HepG2 (cell line): ENCODE results near the gene POLR3K. TPM values are rescaled to one million over a fixed set of nuclear protein-coding genes. Genes with fewer than 3 reads are reported as not detected.

Experiments used
- CCDC6 ChIP-seq: sonication (generic); formaldehyde crosslinking; IDR thresholded peaks from 2 replicates; pipeline ENCODE4 v1.8.1; 2022; ENCODE audit warnings: mild to moderate bottlenecking, missing genetic modification reagents, moderate library complexity
- HOXD1 ChIP-seq: sonication (generic); formaldehyde crosslinking; IDR thresholded peaks from 2 replicates; pipeline ENCODE4 v1.5.0; 2020; ENCODE audit warnings: missing genetic modification reagents
- IRF2 ChIP-seq: IDR thresholded peaks from 2 replicates; pipeline ENCODE4 v1.6.1; 2018; ENCODE audit warnings: missing genetic modification reagents, missing compliant biosample characterization
- ISX ChIP-seq: sonication (generic); formaldehyde crosslinking; conservative IDR thresholded peaks from 2 replicates; pipeline ENCODE4 v1.5.0; 2020; ENCODE audit warnings: missing genetic modification reagents
- KMT2B ChIP-seq: IDR thresholded peaks from 2 replicates; pipeline ENCODE4 v1.6.1; 2016; ENCODE audit warnings: missing genetic modification reagents, missing compliant biosample characterization
- MYC ChIP-seq: sonication (generic); formaldehyde crosslinking; IDR thresholded peaks from 2 replicates; pipeline ENCODE4 v1.9.0; 2021; ENCODE audit warnings: missing genetic modification reagents, borderline replicate concordance
- NFKBIZ ChIP-seq: IDR thresholded peaks from 2 replicates; pipeline ENCODE4 v1.6.1; 2018; ENCODE audit warnings: missing genetic modification reagents, missing compliant biosample characterization
- RXRB ChIP-seq: IDR thresholded peaks from 2 replicates; pipeline ENCODE4 v1.6.1; 2016; ENCODE audit warnings: borderline replicate concordance, missing genetic modification reagents, missing compliant biosample characterization
- SIX4 ChIP-seq: sonication (generic); formaldehyde crosslinking; IDR thresholded peaks from 2 replicates; pipeline ENCODE4 v1.4.0; 2020; ENCODE audit warnings: missing genetic modification reagents
- SNAI1 ChIP-seq: sonication (generic); formaldehyde crosslinking; IDR thresholded peaks from 2 replicates; pipeline ENCODE4 v1.5.0; 2020; ENCODE audit warnings: mild to moderate bottlenecking, missing genetic modification reagents, borderline replicate concordance
- SPEN ChIP-seq: sonication (generic); formaldehyde crosslinking; IDR thresholded peaks from 2 replicates; pipeline ENCODE4 v1.5.1; 2020; ENCODE audit warnings: low read depth, mild to moderate bottlenecking, missing genetic modification reagents
- ZNF564 ChIP-seq: sonication (generic); formaldehyde crosslinking; IDR thresholded peaks from 2 replicates; pipeline ENCODE4 v1.8.1; 2023; ENCODE audit warnings: mild to moderate bottlenecking, missing genetic modification reagents
- ZNF792 ChIP-seq: IDR thresholded peaks from 2 replicates; pipeline ENCODE4 v1.6.1; 2016
- ZSCAN31 ChIP-seq: sonication (generic); formaldehyde crosslinking; IDR thresholded peaks from 2 replicates; pipeline ENCODE4 v1.5.0; 2020; ENCODE audit warnings: low read depth, mild to moderate bottlenecking, missing genetic modification reagents
- polyA plus RNA-seq, 8 experiments: library from polyadenylated mRNA; depleted of rRNA in 3 of 8; stranded (reverse) in 7 of 8; unstranded in 1 of 8; fragments of >200 nt; fragmentation: Illumina TruSeq in 4 of 8; extraction: Trizol in 4 of 8; gene quantifications; 2 replicates each; pipeline versions ENCODE4 v1.2.1 to v1.2.3, GENCODE V29; 2011 to 2016; ENCODE audit warnings: low read depth in 4 of 8, missing spikeins in 1 of 8, mixed read lengths in 1 of 8; ENCODE audit not compliant: insufficient read depth in 1 of 8
- total RNA-seq, 5 experiments: library from RNA; depleted of rRNA; stranded (reverse); fragments of >200 nt; fragmentation: Illumina TruSeq; extraction: Trizol; gene quantifications; 2 replicates each; pipeline ENCODE4 v1.2.3, GENCODE V29; 2016; ENCODE audit warnings: low read depth in 1 of 5
- TF ChIP-seq, protein P1 (sequence below): sonication (generic); formaldehyde crosslinking; IDR thresholded peaks from 2 replicates; pipeline ENCODE4 v1.4.0; 2020; ENCODE audit warnings: low read depth, mild to moderate bottlenecking, missing genetic modification reagents
- TF ChIP-seq, protein P2 (sequence below): IDR thresholded peaks from 2 replicates; pipeline ENCODE4 v1.6.1; 2018; ENCODE audit warnings: missing genetic modification reagents
- TF ChIP-seq, protein P3 (sequence below): sonication (generic); formaldehyde crosslinking; IDR thresholded peaks from 2 replicates; pipeline ENCODE4; 2020; ENCODE audit warnings: missing genetic modification reagents, mild to moderate bottlenecking, borderline replicate concordance
- TF ChIP-seq, protein P4 (sequence below): IDR thresholded peaks from 2 replicates; pipeline ENCODE4 v1.6.1; 2016
- TF ChIP-seq, protein P5 (sequence below): sonication (generic); formaldehyde crosslinking; IDR thresholded peaks from 2 replicates; pipeline ENCODE4 v1.5.1; 2020; ENCODE audit warnings: mild to moderate bottlenecking, missing genetic modification reagents, moderate library complexity
- TF ChIP-seq, protein P6 (sequence below): IDR thresholded peaks from 2 replicates; pipeline ENCODE4 v1.6.1; 2016; ENCODE audit warnings: missing compliant biosample characterization, missing genetic modification reagents, borderline replicate concordance

The POLR3K gene
- total and polyA plus RNA-seq, 2 of the 13 experiments (the other 11 are each of a cell fraction or from before 2014, with no cell fraction given) = 14.8 to 18.8 TPM

DNA sequence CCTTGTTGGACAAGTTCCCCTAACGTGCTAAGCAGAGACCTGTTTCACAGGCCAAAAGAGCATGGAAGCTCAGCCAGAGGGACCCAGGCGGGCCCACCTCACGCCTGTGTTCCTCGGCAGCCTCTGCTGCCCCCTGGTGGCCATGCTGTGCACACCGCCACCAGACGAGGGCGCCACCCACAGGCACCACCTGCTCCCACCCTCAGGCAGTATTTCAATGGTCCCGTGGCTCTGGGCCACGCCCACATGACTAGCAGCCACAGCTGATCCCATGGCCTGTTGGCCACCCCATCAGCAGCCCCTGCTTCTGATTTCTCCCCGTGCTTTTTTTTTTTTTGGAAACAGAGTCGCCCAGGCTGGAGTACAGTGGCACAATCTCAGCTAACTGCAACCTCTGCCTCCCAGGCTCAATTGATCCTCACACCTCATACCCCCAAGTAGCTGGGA lies 43.5 kb upstream of the POLR3K start (continued):
- TF ChIP-seq SIX4 (CRISPR knock-in tag) (0 out of 2 replicates have a peak, but pooled peaks have one; percentile 25), ZNF792 (CRISPR knock-in tag) (0 out of 2 replicates have a peak, but pooled peaks have one; percentile 62), SNAI1 (no peak), NFKBIZ (CRISPR knock-in tag) (0 out of 2 replicates have a peak, but pooled peaks have one; percentile 52), ZSCAN31 (CRISPR knock-in tag) (no peak), KMT2B (CRISPR knock-in tag) (no peak), ISX (no peak), IRF2 (CRISPR knock-in tag) (peak; percentile 47; the same call in 1 of the 2 replicates), ZNF564 (CRISPR knock-in tag) (no peak), SPEN (CRISPR knock-in tag) (peak; percentile 35; the same call in 1 of the 2 replicates), RXRB (CRISPR knock-in tag) (peak; percentile 52; the same call in 1 of the 2 replicates), HOXD1 (CRISPR knock-in tag) (no peak), MYC (peak; percentile 60; the same call in 1 of the 2 replicates), CCDC6 (CRISPR knock-in tag) (no peak)
- TF ChIP-seq, protein P1, sequence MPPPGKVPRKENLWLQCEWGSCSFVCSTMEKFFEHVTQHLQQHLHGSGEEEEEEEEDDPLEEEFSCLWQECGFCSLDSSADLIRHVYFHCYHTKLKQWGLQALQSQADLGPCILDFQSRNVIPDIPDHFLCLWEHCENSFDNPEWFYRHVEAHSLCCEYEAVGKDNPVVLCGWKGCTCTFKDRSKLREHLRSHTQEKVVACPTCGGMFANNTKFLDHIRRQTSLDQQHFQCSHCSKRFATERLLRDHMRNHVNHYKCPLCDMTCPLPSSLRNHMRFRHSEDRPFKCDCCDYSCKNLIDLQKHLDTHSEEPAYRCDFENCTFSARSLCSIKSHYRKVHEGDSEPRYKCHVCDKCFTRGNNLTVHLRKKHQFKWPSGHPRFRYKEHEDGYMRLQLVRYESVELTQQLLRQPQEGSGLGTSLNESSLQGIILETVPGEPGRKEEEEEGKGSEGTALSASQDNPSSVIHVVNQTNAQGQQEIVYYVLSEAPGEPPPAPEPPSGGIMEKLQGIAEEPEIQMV (CRISPR knock-in tag) = 0 out of 2 replicates have a peak, but pooled peaks have one; percentile 53
- TF ChIP-seq, protein P2, sequence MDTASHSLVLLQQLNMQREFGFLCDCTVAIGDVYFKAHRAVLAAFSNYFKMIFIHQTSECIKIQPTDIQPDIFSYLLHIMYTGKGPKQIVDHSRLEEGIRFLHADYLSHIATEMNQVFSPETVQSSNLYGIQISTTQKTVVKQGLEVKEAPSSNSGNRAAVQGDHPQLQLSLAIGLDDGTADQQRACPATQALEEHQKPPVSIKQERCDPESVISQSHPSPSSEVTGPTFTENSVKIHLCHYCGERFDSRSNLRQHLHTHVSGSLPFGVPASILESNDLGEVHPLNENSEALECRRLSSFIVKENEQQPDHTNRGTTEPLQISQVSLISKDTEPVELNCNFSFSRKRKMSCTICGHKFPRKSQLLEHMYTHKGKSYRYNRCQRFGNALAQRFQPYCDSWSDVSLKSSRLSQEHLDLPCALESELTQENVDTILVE (CRISPR knock-in tag) = peak; percentile 48; the same call in 1 of the 2 replicates
- TF ChIP-seq, protein P3, sequence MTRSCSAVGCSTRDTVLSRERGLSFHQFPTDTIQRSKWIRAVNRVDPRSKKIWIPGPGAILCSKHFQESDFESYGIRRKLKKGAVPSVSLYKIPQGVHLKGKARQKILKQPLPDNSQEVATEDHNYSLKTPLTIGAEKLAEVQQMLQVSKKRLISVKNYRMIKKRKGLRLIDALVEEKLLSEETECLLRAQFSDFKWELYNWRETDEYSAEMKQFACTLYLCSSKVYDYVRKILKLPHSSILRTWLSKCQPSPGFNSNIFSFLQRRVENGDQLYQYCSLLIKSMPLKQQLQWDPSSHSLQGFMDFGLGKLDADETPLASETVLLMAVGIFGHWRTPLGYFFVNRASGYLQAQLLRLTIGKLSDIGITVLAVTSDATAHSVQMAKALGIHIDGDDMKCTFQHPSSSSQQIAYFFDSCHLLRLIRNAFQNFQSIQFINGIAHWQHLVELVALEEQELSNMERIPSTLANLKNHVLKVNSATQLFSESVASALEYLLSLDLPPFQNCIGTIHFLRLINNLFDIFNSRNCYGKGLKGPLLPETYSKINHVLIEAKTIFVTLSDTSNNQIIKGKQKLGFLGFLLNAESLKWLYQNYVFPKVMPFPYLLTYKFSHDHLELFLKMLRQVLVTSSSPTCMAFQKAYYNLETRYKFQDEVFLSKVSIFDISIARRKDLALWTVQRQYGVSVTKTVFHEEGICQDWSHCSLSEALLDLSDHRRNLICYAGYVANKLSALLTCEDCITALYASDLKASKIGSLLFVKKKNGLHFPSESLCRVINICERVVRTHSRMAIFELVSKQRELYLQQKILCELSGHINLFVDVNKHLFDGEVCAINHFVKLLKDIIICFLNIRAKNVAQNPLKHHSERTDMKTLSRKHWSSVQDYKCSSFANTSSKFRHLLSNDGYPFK (CRISPR knock-in tag) = peak; percentile 42; the same call in 1 of the 2 replicates
- TF ChIP-seq, protein P4, sequence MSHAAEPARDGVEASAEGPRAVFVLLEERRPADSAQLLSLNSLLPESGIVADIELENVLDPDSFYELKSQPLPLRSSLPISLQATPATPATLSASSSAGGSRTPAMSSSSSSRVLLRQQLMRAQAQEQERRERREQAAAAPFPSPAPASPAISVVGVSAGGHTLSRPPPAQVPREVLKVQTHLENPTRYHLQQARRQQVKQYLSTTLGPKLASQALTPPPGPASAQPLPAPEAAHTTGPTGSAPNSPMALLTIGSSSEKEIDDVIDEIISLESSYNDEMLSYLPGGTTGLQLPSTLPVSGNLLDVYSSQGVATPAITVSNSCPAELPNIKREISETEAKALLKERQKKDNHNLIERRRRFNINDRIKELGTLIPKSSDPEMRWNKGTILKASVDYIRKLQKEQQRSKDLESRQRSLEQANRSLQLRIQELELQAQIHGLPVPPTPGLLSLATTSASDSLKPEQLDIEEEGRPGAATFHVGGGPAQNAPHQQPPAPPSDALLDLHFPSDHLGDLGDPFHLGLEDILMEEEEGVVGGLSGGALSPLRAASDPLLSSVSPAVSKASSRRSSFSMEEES (CRISPR knock-in tag) = peak; percentile 64; the same call in 1 of the 2 replicates
- TF ChIP-seq, protein P5, sequence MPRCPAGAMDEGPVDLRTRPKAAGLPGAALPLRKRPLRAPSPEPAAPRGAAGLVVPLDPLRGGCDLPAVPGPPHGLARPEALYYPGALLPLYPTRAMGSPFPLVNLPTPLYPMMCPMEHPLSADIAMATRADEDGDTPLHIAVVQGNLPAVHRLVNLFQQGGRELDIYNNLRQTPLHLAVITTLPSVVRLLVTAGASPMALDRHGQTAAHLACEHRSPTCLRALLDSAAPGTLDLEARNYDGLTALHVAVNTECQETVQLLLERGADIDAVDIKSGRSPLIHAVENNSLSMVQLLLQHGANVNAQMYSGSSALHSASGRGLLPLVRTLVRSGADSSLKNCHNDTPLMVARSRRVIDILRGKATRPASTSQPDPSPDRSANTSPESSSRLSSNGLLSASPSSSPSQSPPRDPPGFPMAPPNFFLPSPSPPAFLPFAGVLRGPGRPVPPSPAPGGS (CRISPR knock-in tag) = no peak
- TF ChIP-seq, protein P6, sequence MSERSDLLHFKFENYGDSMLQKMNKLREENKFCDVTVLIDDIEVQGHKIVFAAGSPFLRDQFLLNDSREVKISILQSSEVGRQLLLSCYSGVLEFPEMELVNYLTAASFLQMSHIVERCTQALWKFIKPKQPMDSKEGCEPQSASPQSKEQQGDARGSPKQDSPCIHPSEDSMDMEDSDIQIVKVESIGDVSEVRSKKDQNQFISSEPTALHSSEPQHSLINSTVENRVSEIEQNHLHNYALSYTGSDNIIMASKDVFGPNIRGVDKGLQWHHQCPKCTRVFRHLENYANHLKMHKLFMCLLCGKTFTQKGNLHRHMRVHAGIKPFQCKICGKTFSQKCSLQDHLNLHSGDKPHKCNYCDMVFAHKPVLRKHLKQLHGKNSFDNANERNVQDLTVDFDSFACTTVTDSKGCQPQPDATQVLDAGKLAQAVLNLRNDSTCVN = 0 out of 2 replicates have a peak, but pooled peaks have one; percentile 47
